ENCODE results near the gene TSPAN33. TPM values are rescaled to one million over a fixed set of nuclear protein-coding genes. Genes with fewer than 3 reads are reported as not detected.

TSPAN33 gene
- total and polyA plus RNA-seq, 10 of the 15 experiments (the other 5 are each of a cell fraction or from before 2014, with no cell fraction given): 12.0 to 123 (median 86.3) TPM

DNA sequence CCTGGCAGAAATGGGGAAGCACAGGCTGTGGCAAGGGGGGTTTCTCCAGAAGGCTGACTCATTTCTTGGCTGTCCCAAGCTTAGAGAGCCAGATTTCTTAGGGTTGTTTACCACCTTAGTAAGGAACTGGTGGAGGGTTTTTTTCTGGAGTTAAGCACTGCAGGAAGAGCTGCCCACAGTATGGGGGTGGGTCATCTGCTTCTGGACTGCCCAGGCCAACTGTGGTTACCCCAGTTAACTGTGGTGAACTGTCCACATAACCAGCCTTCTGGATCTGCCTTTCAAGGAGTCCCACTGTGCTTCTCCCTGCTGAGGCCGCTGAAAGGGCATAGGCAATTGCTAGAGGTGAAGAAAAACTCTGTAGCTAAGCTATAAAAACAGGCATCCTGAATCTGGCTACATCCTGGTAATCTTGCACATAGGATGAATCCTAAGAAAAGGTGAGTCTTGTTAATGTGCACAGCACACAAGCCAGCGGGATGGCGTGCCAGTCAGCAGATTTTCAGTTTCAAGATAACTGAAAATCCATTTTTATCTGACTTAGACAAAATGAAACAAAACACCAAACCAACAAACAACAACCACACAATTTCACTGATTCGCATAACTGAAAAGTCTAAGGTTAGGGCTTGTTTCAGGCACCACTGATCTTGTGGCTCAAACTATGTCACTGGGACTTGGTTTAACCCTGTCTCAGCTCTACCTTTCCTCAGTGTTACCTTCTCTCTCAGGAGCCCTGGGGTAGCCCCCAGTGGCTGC, 21.6 kb upstream of the TSPAN33 start (continued):
- TF ChIP-seq, protein P1, sequence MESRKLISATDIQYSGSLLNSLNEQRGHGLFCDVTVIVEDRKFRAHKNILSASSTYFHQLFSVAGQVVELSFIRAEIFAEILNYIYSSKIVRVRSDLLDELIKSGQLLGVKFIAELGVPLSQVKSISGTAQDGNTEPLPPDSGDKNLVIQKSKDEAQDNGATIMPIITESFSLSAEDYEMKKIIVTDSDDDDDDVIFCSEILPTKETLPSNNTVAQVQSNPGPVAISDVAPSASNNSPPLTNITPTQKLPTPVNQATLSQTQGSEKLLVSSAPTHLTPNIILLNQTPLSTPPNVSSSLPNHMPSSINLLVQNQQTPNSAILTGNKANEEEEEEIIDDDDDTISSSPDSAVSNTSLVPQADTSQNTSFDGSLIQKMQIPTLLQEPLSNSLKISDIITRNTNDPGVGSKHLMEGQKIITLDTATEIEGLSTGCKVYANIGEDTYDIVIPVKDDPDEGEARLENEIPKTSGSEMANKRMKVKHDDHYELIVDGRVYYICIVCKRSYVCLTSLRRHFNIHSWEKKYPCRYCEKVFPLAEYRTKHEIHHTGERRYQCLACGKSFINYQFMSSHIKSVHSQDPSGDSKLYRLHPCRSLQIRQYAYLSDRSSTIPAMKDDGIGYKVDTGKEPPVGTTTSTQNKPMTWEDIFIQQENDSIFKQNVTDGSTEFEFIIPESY (IDR thresholded peaks at IDR 0.05): no peak
- TF ChIP-seq STAT3 (IDR thresholded peaks at IDR 0.05; ENCODE audit: low read depth, low read length) (peak; percentile 91), EZH2 (IDR thresholded peaks at IDR 0.05; ENCODE audit: borderline replicate concordance, control insufficient read depth, low read depth, low read length) (no peak), SPI1 (IDR thresholded peaks at IDR 0.05; ENCODE audit: borderline replicate concordance, insufficient read depth, low read depth, low read length) (peak; percentile 61; the same call in 1 of the 2 replicates), TAF1 (IDR thresholded peaks at IDR 0.05; ENCODE audit: borderline replicate concordance, low read depth, low read length) (no peak), NFYA (IDR thresholded peaks at IDR 0.05; ENCODE audit: borderline replicate concordance, low read depth, low read length) (no peak), SMARCA5 (IDR thresholded peaks at IDR 0.05) (peak; percentile 89; the same call in 1 of the 2 replicates), ZBED1 (IDR thresholded peaks at IDR 0.05; ENCODE audit: borderline replicate concordance) (peak; percentile 37; the same call in 1 of the 2 replicates), CHD2 (IDR thresholded peaks at IDR 0.05; ENCODE audit: borderline replicate concordance, low read depth, low read length) (peak; percentile 68; the same call in 1 of the 2 replicates), YBX1 (IDR thresholded peaks at IDR 0.05) (no peak), KAT2A (conservative IDR thresholded peaks at IDR 0.05; ENCODE audit: control insufficient read depth, low read depth, low read length) (no peak), YY1 (IDR thresholded peaks at IDR 0.05; ENCODE audit: low read depth, low read length) (peak; percentile 20), STAT1 (conservative IDR thresholded peaks at IDR 0.05) (no peak), ZZZ3 (IDR thresholded peaks at IDR 0.05; ENCODE audit: control insufficient read depth, insufficient read length, low read depth) (no peak), JUND (IDR thresholded peaks at IDR 0.05; ENCODE audit: low read depth, low read length) (peak; percentile 66; the same call in 1 of the 2 replicates), IKZF2 (IDR thresholded peaks at IDR 0.05) (peak; percentile 95)
- TF ChIP-seq, protein P2, sequence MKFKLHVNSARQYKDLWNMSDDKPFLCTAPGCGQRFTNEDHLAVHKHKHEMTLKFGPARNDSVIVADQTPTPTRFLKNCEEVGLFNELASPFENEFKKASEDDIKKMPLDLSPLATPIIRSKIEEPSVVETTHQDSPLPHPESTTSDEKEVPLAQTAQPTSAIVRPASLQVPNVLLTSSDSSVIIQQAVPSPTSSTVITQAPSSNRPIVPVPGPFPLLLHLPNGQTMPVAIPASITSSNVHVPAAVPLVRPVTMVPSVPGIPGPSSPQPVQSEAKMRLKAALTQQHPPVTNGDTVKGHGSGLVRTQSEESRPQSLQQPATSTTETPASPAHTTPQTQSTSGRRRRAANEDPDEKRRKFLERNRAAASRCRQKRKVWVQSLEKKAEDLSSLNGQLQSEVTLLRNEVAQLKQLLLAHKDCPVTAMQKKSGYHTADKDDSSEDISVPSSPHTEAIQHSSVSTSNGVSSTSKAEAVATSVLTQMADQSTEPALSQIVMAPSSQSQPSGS (IDR thresholded peaks at IDR 0.05; ENCODE audit: low read length): peak; percentile 99
- TF ChIP-seq, protein P3, sequence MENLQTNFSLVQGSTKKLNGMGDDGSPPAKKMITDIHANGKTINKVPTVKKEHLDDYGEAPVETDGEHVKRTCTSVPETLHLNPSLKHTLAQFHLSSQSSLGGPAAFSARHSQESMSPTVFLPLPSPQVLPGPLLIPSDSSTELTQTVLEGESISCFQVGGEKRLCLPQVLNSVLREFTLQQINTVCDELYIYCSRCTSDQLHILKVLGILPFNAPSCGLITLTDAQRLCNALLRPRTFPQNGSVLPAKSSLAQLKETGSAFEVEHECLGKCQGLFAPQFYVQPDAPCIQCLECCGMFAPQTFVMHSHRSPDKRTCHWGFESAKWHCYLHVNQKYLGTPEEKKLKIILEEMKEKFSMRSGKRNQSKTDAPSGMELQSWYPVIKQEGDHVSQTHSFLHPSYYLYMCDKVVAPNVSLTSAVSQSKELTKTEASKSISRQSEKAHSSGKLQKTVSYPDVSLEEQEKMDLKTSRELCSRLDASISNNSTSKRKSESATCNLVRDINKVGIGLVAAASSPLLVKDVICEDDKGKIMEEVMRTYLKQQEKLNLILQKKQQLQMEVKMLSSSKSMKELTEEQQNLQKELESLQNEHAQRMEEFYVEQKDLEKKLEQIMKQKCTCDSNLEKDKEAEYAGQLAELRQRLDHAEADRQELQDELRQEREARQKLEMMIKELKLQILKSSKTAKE (IDR thresholded peaks at IDR 0.05; ENCODE audit: low read depth, poor library complexity, severe bottlenecking): peak; percentile 95
- TF ChIP-seq, protein P4, sequence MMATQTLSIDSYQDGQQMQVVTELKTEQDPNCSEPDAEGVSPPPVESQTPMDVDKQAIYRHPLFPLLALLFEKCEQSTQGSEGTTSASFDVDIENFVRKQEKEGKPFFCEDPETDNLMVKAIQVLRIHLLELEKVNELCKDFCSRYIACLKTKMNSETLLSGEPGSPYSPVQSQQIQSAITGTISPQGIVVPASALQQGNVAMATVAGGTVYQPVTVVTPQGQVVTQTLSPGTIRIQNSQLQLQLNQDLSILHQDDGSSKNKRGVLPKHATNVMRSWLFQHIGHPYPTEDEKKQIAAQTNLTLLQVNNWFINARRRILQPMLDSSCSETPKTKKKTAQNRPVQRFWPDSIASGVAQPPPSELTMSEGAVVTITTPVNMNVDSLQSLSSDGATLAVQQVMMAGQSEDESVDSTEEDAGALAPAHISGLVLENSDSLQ (IDR thresholded peaks at IDR 0.05): peak; percentile 75
- TF ChIP-seq, protein P5, sequence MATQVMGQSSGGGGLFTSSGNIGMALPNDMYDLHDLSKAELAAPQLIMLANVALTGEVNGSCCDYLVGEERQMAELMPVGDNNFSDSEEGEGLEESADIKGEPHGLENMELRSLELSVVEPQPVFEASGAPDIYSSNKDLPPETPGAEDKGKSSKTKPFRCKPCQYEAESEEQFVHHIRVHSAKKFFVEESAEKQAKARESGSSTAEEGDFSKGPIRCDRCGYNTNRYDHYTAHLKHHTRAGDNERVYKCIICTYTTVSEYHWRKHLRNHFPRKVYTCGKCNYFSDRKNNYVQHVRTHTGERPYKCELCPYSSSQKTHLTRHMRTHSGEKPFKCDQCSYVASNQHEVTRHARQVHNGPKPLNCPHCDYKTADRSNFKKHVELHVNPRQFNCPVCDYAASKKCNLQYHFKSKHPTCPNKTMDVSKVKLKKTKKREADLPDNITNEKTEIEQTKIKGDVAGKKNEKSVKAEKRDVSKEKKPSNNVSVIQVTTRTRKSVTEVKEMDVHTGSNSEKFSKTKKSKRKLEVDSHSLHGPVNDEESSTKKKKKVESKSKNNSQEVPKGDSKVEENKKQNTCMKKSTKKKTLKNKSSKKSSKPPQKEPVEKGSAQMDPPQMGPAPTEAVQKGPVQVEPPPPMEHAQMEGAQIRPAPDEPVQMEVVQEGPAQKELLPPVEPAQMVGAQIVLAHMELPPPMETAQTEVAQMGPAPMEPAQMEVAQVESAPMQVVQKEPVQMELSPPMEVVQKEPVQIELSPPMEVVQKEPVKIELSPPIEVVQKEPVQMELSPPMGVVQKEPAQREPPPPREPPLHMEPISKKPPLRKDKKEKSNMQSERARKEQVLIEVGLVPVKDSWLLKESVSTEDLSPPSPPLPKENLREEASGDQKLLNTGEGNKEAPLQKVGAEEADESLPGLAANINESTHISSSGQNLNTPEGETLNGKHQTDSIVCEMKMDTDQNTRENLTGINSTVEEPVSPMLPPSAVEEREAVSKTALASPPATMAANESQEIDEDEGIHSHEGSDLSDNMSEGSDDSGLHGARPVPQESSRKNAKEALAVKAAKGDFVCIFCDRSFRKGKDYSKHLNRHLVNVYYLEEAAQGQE (IDR thresholded peaks at IDR 0.05; ENCODE audit: low read depth, low read length): no peak

Data from GM12878 (cell line).